Adipocyte (in vitro differentiated cells): ENCODE results near the gene DNAAF5.

Experiments
- DNase-seq: peaks from one replicate; pipeline ENCODE4 v3.0.0-alpha.2; 2015; ENCODE audit warnings: low read depth
- H3K27me3 ChIP-seq: replicated peaks from 2 replicates; pipeline ENCODE4 v1.7.0; 2013; ENCODE audit warnings: mild to moderate bottlenecking, low read length, moderate library complexity; ENCODE audit not compliant: control insufficient read depth, insufficient read depth
- H3K36me3 ChIP-seq: 2 replicates; pipeline ENCODE4 v1.7.0; 2013; ENCODE audit warnings: low read length, mild to moderate bottlenecking, moderate library complexity; ENCODE audit not compliant: control insufficient read depth, insufficient read depth, severe bottlenecking
- H3K4me1 ChIP-seq: 2 replicates; pipeline ENCODE4 v1.7.0; 2013; ENCODE audit warnings: mild to moderate bottlenecking, low read length, moderate library complexity; ENCODE audit not compliant: control insufficient read depth, insufficient read depth
- H3K4me3 ChIP-seq: 2 replicates; pipeline ENCODE4 v1.7.0; 2013; ENCODE audit warnings: mild to moderate bottlenecking, low read length, moderate library complexity
- H3K9ac ChIP-seq: 2 replicates; pipeline ENCODE4 v1.7.0; 2013; ENCODE audit warnings: mild to moderate bottlenecking, low read length, moderate library complexity
- H3K9me3 ChIP-seq: 2 replicates; pipeline ENCODE4 v1.7.0; 2013; ENCODE audit warnings: mild to moderate bottlenecking, low read length, moderate library complexity; ENCODE audit not compliant: control insufficient read depth

Gene DNAAF5

GRCh38 chr7:711093-711921 lies 15.2 kb upstream of the DNAAF5 start:
- H3K27me3 ChIP-seq: no peaks in the 10 kb centered on the region
- H3K4me3 ChIP-seq: no peak overlapping the region
- no peaks in the 10 kb centered on the region for H3K36me3 ChIP-seq
- no peak overlapping the region for H3K9ac ChIP-seq
- H3K4me1 ChIP-seq: no peaks in the 10 kb centered on the region
- DNase-seq: no peak
- no peaks in the 10 kb centered on the region for H3K9me3 ChIP-seq

DNA sequence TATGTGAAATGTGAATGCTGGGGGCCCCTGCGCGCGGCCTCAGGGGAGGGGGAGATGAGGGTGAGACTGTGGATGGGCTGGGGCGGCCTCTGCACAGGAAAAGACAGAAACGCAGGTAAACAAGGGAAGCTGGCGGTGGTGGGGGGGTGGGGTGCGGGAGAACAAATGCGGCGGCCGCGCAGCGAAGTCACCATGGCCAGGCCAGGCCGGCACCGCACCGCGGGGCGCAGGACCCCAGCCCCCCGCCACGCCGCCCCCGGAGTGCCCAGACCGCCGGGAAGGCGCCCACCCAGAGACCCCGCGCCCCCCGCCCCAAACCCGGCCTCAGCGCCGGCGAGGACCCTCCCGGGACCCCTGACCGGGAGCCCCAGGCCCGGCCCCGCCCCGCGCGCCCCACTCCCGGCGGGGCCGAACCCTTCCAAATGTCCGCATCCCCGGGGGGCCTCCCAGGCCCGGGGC lies 14.5 kb upstream of the DNAAF5 start:
- H3K9me3 ChIP-seq: no peaks in the 10 kb centered on the region
- no peaks in the 10 kb centered on the region for H3K27me3 ChIP-seq
- H3K9ac ChIP-seq: no peak overlapping the region
- H3K4me1 ChIP-seq: no peaks in the 10 kb centered on the region
- no peaks in the 10 kb centered on the region for H3K36me3 ChIP-seq
- no peak for DNase-seq
- no peak overlapping the region for H3K4me3 ChIP-seq

DNA sequence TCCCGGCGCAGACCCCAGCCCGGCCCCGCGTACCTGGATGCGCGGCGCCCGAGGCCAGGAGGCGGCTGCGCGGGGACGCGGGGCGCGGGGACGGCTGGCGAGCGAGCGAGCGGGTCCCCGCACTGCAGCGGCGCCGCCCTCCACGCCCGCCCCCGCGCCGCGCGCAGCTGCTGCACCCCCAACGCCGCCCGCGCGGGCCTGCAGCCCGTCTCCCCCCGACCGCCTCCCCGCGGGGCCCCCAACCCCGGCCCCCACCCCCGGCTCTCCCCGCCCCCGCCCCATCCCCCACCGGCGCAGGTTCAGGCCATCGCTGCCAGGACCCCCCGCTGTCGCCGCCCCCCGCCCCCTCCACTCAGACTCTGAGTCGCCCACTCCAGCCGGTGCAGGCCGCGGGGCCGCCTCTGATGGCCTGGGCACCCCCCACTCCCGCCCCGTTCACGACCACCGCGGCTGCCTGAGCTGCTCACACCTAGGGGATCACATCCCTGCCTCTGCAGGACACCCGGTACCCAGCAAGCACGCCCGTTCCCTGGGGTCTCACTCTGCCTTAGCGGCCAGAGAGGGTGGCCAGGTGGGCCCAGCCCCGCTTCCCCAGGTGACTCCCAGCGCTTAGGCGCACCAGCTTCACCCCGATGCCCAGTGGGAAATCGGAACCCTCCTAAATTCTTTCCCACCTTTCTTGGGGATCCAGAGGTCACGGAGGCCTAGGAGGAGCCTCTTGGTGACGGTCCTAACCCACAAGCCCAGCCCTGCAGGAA lies 13.9 kb upstream of the DNAAF5 start:
- H3K27me3 ChIP-seq: no peaks in the 10 kb centered on the region
- H3K9me3 ChIP-seq: no peaks in the 10 kb centered on the region
- H3K4me1 ChIP-seq: no peaks in the 10 kb centered on the region
- no peak overlapping the region for H3K9ac ChIP-seq
- H3K4me3 ChIP-seq: no peak overlapping the region
- peak; percentile 60 for DNase-seq
- H3K36me3 ChIP-seq: no peaks in the 10 kb centered on the region

GRCh38 chr7:713139-713457 lies 13.4 kb upstream of the DNAAF5 start:
- no peak for DNase-seq
- Histone ChIP-seq H3K36me3 (no peaks in the 10 kb centered on the region), H3K9me3 (peaks cover 3% of the 10 kb centered on the region), H3K4me1 (no peaks in the 10 kb centered on the region), H3K4me3 (no peak overlapping the region), H3K27me3 (no peaks in the 10 kb centered on the region), H3K9ac (no peak overlapping the region)

GRCh38 chr7:713488-714230 lies 12.8 kb upstream of the DNAAF5 start:
- no peak for DNase-seq
- H3K9ac ChIP-seq: no peak overlapping the region

GRCh38 chr7:714251-714671 lies 12.2 kb upstream of the DNAAF5 start:
- no peak overlapping the region for H3K4me3 ChIP-seq
- H3K27me3 ChIP-seq: no peaks in the 10 kb centered on the region
- H3K36me3 ChIP-seq: no peaks in the 10 kb centered on the region
- no peak for DNase-seq
- no peaks in the 10 kb centered on the region for H3K4me1 ChIP-seq
- no peak overlapping the region for H3K9ac ChIP-seq
- H3K9me3 ChIP-seq: peaks cover 3% of the 10 kb centered on the region

More at GRCh38 chr7:713488-714230, 12.8 kb upstream of the DNAAF5 start:
- Histone ChIP-seq H3K27me3 (no peaks in the 10 kb centered on the region), H3K4me3 (no peak overlapping the region), H3K36me3 (no peaks in the 10 kb centered on the region), H3K4me1 (no peaks in the 10 kb centered on the region), H3K9me3 (peaks cover 3% of the 10 kb centered on the region)

GRCh38 chr7:716222-716621 lies 10.3 kb upstream of the DNAAF5 start:
- Histone ChIP-seq H3K27me3 (no peaks in the 10 kb centered on the region), H3K36me3 (no peaks in the 10 kb centered on the region), H3K4me3 (no peak overlapping the region), H3K9me3 (peaks cover 3% of the 10 kb centered on the region), H3K4me1 (no peaks in the 10 kb centered on the region), H3K9ac (no peak overlapping the region)
- DNase-seq: no peak

GRCh38 chr7:716636-717035 lies 9.9 kb upstream of the DNAAF5 start:
- no peak overlapping the region for H3K9ac ChIP-seq
- H3K9me3 ChIP-seq: peaks cover 3% of the 10 kb centered on the region
- no peaks in the 10 kb centered on the region for H3K36me3 ChIP-seq
- no peaks in the 10 kb centered on the region for H3K27me3 ChIP-seq
- no peak for DNase-seq
- H3K4me3 ChIP-seq: no peak overlapping the region
- no peaks in the 10 kb centered on the region for H3K4me1 ChIP-seq

DNA sequence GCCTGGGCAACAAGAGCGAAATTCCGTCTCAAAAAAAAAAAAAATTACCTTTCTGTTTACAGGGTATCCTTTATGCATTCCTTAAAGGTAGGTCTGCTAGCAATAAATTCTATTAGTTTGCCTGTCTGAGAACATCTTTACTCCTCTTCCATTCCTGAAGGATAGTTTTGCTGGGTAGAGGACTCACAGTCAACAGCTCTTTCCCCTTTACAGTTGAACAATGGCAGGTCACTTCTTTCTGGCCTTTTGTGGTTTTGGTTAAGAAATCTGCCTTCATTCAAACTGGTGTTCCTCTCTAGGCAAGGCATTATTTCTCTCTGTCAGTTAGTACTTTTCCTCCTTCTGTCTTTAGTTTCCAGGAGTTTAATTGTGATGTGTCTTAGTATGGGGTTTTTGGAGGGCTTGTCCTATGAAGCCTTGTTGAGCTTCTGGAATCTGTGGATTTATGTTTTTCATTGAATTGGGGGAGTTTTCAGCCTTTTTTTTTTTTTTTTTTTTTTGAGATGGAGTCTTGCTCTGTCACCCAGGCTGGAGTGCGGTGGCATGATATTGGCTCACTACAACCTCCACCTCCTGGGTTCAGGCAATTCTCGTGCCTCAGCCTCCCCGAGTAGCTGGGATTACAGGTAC lies 4.8 kb upstream of the DNAAF5 start:
- Histone ChIP-seq H3K9ac (no peak overlapping the region), H3K9me3 (peaks cover 3% of the 10 kb centered on the region), H3K4me1 (peaks cover 10% of the 10 kb centered on the region), H3K27me3 (no peaks in the 10 kb centered on the region), H3K36me3 (no peaks in the 10 kb centered on the region), H3K4me3 (no peak overlapping the region)
- no peak for DNase-seq

DNA sequence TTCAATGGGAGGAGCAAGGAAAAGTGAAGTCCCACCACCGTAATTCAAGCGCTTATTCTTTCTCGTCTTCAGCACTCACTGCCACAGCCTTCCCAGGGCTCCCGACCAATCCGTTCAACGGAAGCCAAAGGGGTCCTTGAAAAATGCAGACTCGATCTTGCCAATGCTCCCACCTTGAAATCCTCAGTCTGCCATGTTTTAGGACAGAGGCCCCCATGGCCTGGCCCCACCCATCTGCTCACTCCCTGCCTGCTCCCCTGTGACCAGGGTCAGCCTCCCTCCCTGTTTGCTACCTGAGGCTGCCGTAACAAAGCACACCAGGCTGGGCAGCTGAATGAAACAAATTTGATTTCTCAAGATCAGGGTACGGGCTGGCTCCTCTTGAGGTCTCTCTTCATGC lies 3.0 kb upstream of the DNAAF5 start:
- Histone ChIP-seq H3K36me3 (no peaks in the 10 kb centered on the region), H3K9ac (no peak overlapping the region), H3K27me3 (no peaks in the 10 kb centered on the region), H3K9me3 (no peaks in the 10 kb centered on the region), H3K4me1 (peaks cover 16% of the 10 kb centered on the region), H3K4me3 (no peak overlapping the region)
- DNase-seq: no peak

DNA sequence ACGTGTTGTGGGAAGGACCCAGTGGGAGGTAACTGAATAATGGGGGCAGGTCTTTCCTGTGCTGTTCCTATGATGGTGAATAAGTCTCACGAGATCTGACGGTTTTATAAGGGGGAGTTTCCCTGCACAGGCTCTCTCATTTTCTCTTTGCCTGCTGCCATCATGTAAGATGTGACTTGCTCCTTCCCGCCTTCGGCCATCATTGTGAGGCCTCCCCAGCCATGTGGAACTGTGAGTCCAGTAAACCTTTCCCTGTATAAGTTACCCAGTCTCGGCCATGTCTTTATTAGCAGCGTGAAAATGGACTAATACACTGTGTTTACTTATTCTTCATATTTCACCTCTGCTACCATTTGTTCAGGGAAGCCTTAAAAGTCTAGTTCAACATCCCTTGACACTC lies 2.2 kb upstream of the DNAAF5 start:
- Histone ChIP-seq H3K36me3 (no peaks in the 10 kb centered on the region), H3K27me3 (no peaks in the 10 kb centered on the region), H3K4me1 (peaks cover 16% of the 10 kb centered on the region), H3K9ac (no peak overlapping the region), H3K4me3 (no peak overlapping the region), H3K9me3 (no peaks in the 10 kb centered on the region)
- no peak for DNase-seq
